GM21786 (cell line): ENCODE data around the gene ETV6.
"Not testable (repeated sequence)": the region's sequence is repeated elsewhere in the genome, so short reads cannot be mapped to it uniquely, and the experiment has no call there.

Experiments used
- ATAC-seq: cut with Tn5 transposase; IDR thresholded peaks from one replicate; pipeline ENCODE4 v1.9.1; 2021; ENCODE audit not compliant: unreplicated experiment

The ETV6 gene

GRCh38 chr12:11666131-11667050 lies 16.9 kb downstream of the ETV6 start:
- no peak for ATAC-seq

- no peak for ATAC-seq
These were observed 17.7 kb downstream of the ETV6 start for GRCh38 chr12:11667171-11667570.

- no peak for ATAC-seq
These were observed 19.1 kb downstream of the ETV6 start for GRCh38 chr12:11668611-11669010.

- no peak for ATAC-seq
These were observed 19.9 kb downstream of the ETV6 start for GRCh38 chr12:11669348-11669747.

GRCh38 chr12:11672256-11673191 lies 23.1 kb downstream of the ETV6 start:
- no peak for ATAC-seq

GRCh38 chr12:11673666-11674461 lies 24.4 kb downstream of the ETV6 start:
- ATAC-seq = no peak

GRCh38 chr12:11674894-11675390 lies 25.5 kb downstream of the ETV6 start:
- no peak for ATAC-seq

- no peak for ATAC-seq
These were observed 26.6 kb downstream of the ETV6 start for GRCh38 chr12:11676052-11676451.

- ATAC-seq = no peak
These were observed 27.6 kb downstream of the ETV6 start for GRCh38 chr12:11677093-11677492.

- ATAC-seq = no peak
These were observed 28.3 kb downstream of the ETV6 start for GRCh38 chr12:11677752-11678151.

- ATAC-seq = no peak
These were observed 29.3 kb downstream of the ETV6 start for GRCh38 chr12:11678781-11679180.

GRCh38 chr12:11681207-11681606 lies 31.7 kb downstream of the ETV6 start:
- no peak for ATAC-seq

- ATAC-seq = not testable (repeated sequence)
These were observed 32.2 kb downstream of the ETV6 start for GRCh38 chr12:11681695-11682094.

GRCh38 chr12:11684393-11684792 lies 34.9 kb downstream of the ETV6 start:
- no peak for ATAC-seq

GRCh38 chr12:11684811-11685210 lies 35.3 kb downstream of the ETV6 start:
- no peak for ATAC-seq

- no peak for ATAC-seq
These were observed 35.8 kb downstream of the ETV6 start for GRCh38 chr12:11685316-11685715.

- ATAC-seq = no peak
These were observed 36.2 kb downstream of the ETV6 start for GRCh38 chr12:11685716-11686115.

- ATAC-seq = no peak
These were observed 36.6 kb downstream of the ETV6 start for GRCh38 chr12:11686120-11686519.

- no peak for ATAC-seq
These were observed 38.1 kb downstream of the ETV6 start for GRCh38 chr12:11687528-11687927.

- ATAC-seq = no peak
These were observed 38.9 kb downstream of the ETV6 start for GRCh38 chr12:11688379-11688778.

GRCh38 chr12:11688831-11689230 lies 39.4 kb downstream of the ETV6 start:
- ATAC-seq = no peak
